HepG2 (cell line): ENCODE data around the gene POLR1C. TPM values are rescaled to one million over a fixed set of nuclear protein-coding genes. Genes with fewer than 3 reads are reported as not detected.
A peak's percentile ranks its signal among the peaks of the same experiment; 100 is the strongest.

Experiments used
- FOSL2 ChIP-seq: sonication (generic); formaldehyde crosslinking; IDR thresholded peaks from 2 replicates; pipeline ENCODE4 v1.4.0; 2020; ENCODE audit warnings: missing genetic modification reagents
- IKZF4 ChIP-seq: sonication (generic); formaldehyde crosslinking; IDR thresholded peaks from 2 replicates; pipeline ENCODE4 v1.5.1; 2020; ENCODE audit warnings: borderline replicate concordance, mild to moderate bottlenecking, low read depth, missing genetic modification reagents; ENCODE audit errors: not compliant biosample characterization
- JDP2 ChIP-seq: sonication (generic); formaldehyde crosslinking; IDR thresholded peaks from 2 replicates; pipeline ENCODE4 v1.8.1; 2022; ENCODE audit warnings: missing genetic modification reagents, borderline replicate concordance
- KLF9 ChIP-seq: IDR thresholded peaks from 2 replicates; pipeline ENCODE4 v1.6.1; 2016; ENCODE audit warnings: low read depth
- POGZ ChIP-seq: sonication (generic); formaldehyde crosslinking; IDR thresholded peaks from 2 replicates; pipeline ENCODE4 v1.4.0; 2020; ENCODE audit warnings: mild to moderate bottlenecking, missing genetic modification reagents
- REL ChIP-seq: sonication (generic); formaldehyde crosslinking; conservative IDR thresholded peaks from 2 replicates; pipeline ENCODE4 v1.8.0; 2022; ENCODE audit warnings: mild to moderate bottlenecking, missing genetic modification reagents, moderate library complexity
- SP140L ChIP-seq: sonication (generic); formaldehyde crosslinking; IDR thresholded peaks from 2 replicates; pipeline ENCODE4 v1.4.0; 2020; ENCODE audit warnings: missing genetic modification reagents, borderline replicate concordance
- TOE1 ChIP-seq: sonication (generic); formaldehyde crosslinking; IDR thresholded peaks from 2 replicates; pipeline ENCODE4 v1.4.0; 2020; ENCODE audit warnings: mild to moderate bottlenecking, missing genetic modification reagents
- XRCC5 ChIP-seq: fragments of 200-400 bp; formaldehyde crosslinking; optimal IDR thresholded peaks from 2 replicates; pipeline ENCODE3; 2017; ENCODE audit warnings: mild to moderate bottlenecking, low read length
- YEATS4 ChIP-seq: sonication (generic); formaldehyde crosslinking; IDR thresholded peaks from 2 replicates; pipeline ENCODE4 v1.4.0; 2020; ENCODE audit warnings: missing genetic modification reagents, borderline replicate concordance
- ZNF124 ChIP-seq: sonication (generic); formaldehyde crosslinking; IDR thresholded peaks from 2 replicates; pipeline ENCODE4 v1.4.0; 2020; ENCODE audit warnings: missing genetic modification reagents
- ZNF160 ChIP-seq: sonication (generic); formaldehyde crosslinking; IDR thresholded peaks from 2 replicates; pipeline ENCODE4 v1.8.0; 2022; ENCODE audit warnings: mild to moderate bottlenecking, inconsistent platforms, missing genetic modification reagents
- ZNF547 ChIP-seq: sonication (generic); formaldehyde crosslinking; IDR thresholded peaks from 2 replicates; pipeline ENCODE4 v1.5.1; 2020; ENCODE audit warnings: mild to moderate bottlenecking, missing genetic modification reagents
- ZNF678 ChIP-seq: sonication (generic); formaldehyde crosslinking; IDR thresholded peaks from 2 replicates; pipeline ENCODE4 v1.4.0; 2020; ENCODE audit warnings: mild to moderate bottlenecking, missing genetic modification reagents
- ZNF878 ChIP-seq: sonication (generic); formaldehyde crosslinking; IDR thresholded peaks from 2 replicates; pipeline ENCODE4 v1.8.1; 2023; ENCODE audit warnings: mild to moderate bottlenecking, missing genetic modification reagents, moderate library complexity
- ZSCAN31 ChIP-seq: sonication (generic); formaldehyde crosslinking; IDR thresholded peaks from 2 replicates; pipeline ENCODE4 v1.5.0; 2020; ENCODE audit warnings: low read depth, mild to moderate bottlenecking, missing genetic modification reagents
- polyA plus RNA-seq, 8 experiments: library from polyadenylated mRNA; depleted of rRNA in 3 of 8; stranded (reverse) in 7 of 8; unstranded in 1 of 8; fragments of >200 nt; fragmentation: Illumina TruSeq in 4 of 8; extraction: Trizol in 4 of 8; gene quantifications; 2 replicates each; pipeline versions ENCODE4 v1.2.1 to v1.2.3, GENCODE V29; 2011 to 2016; ENCODE audit warnings: low read depth in 4 of 8, missing spikeins in 1 of 8, mixed read lengths in 1 of 8; ENCODE audit not compliant: insufficient read depth in 1 of 8
- total RNA-seq, 5 experiments: library from RNA; depleted of rRNA; stranded (reverse); fragments of >200 nt; fragmentation: Illumina TruSeq; extraction: Trizol; gene quantifications; 2 replicates each; pipeline ENCODE4 v1.2.3, GENCODE V29; 2016; ENCODE audit warnings: low read depth in 1 of 5
- TF ChIP-seq, protein P1 (sequence below): sonication (generic); formaldehyde crosslinking; IDR thresholded peaks from 2 replicates; pipeline ENCODE4 v1.8.0; 2022; ENCODE audit warnings: missing genetic modification reagents, mild to moderate bottlenecking, moderate library complexity, borderline replicate concordance
- TF ChIP-seq, protein P2 (sequence below): sonication (generic); formaldehyde crosslinking; IDR thresholded peaks from 2 replicates; pipeline ENCODE4 v1.9.0; 2021; ENCODE audit warnings: missing genetic modification reagents, borderline replicate concordance
- TF ChIP-seq, protein P3 (sequence below): sonication (generic); formaldehyde crosslinking; IDR thresholded peaks from 2 replicates; pipeline ENCODE4 v1.8.1; 2022; ENCODE audit warnings: mild to moderate bottlenecking, missing genetic modification reagents
- TF ChIP-seq, protein P4 (sequence below): IDR thresholded peaks from 2 replicates; pipeline ENCODE4 v1.6.1; 2016; ENCODE audit warnings: control low read depth

Gene POLR1C
- total and polyA plus RNA-seq, 2 of the 13 experiments (the other 11 are each of a cell fraction or from before 2014, with no cell fraction given), result 62.6 to 72.2 TPM

DNA sequence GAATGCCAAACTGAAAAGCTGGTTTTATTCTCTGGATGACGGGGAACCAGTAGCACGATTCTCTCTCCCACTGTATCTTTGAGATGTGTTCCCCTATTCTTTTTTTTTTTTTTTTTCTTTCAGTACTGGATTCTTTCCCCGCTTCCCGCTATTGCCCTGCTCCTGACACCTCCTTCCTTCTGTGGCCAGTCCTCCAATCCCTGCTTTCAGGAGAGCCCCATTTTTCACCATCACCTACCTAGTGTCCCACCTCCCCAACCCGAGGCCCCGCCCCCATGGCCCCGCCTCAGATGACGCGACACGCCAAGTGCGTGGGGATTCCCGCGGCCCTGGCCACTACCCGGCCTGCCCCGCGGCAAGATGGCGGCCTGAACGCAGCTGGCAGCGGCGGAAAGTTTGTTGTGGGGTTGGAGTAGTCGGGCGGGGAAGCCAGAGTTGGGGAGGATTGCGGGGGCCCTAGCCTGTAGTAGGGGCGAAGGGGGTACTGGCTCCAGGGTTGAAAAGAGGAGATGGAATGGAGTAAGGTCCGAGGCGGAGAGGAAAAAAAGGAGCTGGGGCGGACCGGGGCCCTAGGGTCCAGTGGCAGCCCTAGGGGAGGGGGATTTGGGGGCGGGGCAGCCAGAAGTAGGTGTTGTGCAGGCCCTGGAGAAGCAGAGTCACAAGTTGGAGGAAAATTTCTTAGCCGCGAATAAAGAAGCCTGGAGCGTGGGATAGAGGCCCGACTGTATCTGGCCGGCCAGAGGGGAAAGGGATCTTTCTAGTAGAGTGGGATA, 39.5 kb upstream of the POLR1C start, which contains the start of gene TJAP1 (continued):
- TF ChIP-seq, protein P1, sequence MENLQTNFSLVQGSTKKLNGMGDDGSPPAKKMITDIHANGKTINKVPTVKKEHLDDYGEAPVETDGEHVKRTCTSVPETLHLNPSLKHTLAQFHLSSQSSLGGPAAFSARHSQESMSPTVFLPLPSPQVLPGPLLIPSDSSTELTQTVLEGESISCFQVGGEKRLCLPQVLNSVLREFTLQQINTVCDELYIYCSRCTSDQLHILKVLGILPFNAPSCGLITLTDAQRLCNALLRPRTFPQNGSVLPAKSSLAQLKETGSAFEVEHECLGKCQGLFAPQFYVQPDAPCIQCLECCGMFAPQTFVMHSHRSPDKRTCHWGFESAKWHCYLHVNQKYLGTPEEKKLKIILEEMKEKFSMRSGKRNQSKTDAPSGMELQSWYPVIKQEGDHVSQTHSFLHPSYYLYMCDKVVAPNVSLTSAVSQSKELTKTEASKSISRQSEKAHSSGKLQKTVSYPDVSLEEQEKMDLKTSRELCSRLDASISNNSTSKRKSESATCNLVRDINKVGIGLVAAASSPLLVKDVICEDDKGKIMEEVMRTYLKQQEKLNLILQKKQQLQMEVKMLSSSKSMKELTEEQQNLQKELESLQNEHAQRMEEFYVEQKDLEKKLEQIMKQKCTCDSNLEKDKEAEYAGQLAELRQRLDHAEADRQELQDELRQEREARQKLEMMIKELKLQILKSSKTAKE (CRISPR knock-in tag), result peak; percentile 25; the same call in 1 of the 2 replicates
- TF ChIP-seq ZNF678 (CRISPR knock-in tag) (0 out of 2 replicates have a peak, but pooled peaks have one; percentile 45), POGZ (CRISPR knock-in tag) (peak; percentile 78), FOSL2 (CRISPR knock-in tag) (peak; percentile 58), YEATS4 (no peak), XRCC5 (no peak), ZSCAN31 (CRISPR knock-in tag) (no peak), ZNF160 (CRISPR knock-in tag) (0 out of 2 replicates have a peak, but pooled peaks have one; percentile 60), TOE1 (CRISPR knock-in tag) (no peak), JDP2 (CRISPR knock-in tag) (no peak), IKZF4 (no peak), KLF9 (CRISPR knock-in tag) (no peak), ZNF124 (CRISPR knock-in tag) (no peak), ZNF547 (CRISPR knock-in tag) (no peak), REL (peak; percentile 85; the same call in 1 of the 2 replicates), ZNF878 (CRISPR knock-in tag) (peak; percentile 50; the same call in 1 of the 2 replicates), SP140L (CRISPR knock-in tag) (no peak)
- TF ChIP-seq, protein P2, sequence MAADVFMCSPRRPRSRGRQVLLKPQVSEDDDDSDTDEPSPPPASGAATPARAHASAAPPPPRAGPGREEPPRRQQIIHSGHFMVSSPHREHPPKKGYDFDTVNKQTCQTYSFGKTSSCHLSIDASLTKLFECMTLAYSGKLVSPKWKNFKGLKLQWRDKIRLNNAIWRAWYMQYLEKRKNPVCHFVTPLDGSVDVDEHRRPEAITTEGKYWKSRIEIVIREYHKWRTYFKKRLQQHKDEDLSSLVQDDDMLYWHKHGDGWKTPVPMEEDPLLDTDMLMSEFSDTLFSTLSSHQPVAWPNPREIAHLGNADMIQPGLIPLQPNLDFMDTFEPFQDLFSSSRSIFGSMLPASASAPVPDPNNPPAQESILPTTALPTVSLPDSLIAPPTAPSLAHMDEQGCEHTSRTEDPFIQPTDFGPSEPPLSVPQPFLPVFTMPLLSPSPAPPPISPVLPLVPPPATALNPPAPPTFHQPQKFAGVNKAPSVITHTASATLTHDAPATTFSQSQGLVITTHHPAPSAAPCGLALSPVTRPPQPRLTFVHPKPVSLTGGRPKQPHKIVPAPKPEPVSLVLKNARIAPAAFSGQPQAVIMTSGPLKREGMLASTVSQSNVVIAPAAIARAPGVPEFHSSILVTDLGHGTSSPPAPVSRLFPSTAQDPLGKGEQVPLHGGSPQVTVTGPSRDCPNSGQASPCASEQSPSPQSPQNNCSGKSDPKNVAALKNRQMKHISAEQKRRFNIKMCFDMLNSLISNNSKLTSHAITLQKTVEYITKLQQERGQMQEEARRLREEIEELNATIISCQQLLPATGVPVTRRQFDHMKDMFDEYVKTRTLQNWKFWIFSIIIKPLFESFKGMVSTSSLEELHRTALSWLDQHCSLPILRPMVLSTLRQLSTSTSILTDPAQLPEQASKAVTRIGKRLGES (CRISPR knock-in tag), result no peak
- TF ChIP-seq, protein P3, sequence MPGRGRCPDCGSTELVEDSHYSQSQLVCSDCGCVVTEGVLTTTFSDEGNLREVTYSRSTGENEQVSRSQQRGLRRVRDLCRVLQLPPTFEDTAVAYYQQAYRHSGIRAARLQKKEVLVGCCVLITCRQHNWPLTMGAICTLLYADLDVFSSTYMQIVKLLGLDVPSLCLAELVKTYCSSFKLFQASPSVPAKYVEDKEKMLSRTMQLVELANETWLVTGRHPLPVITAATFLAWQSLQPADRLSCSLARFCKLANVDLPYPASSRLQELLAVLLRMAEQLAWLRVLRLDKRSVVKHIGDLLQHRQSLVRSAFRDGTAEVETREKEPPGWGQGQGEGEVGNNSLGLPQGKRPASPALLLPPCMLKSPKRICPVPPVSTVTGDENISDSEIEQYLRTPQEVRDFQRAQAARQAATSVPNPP (CRISPR knock-in tag), result no peak
- TF ChIP-seq, protein P4, sequence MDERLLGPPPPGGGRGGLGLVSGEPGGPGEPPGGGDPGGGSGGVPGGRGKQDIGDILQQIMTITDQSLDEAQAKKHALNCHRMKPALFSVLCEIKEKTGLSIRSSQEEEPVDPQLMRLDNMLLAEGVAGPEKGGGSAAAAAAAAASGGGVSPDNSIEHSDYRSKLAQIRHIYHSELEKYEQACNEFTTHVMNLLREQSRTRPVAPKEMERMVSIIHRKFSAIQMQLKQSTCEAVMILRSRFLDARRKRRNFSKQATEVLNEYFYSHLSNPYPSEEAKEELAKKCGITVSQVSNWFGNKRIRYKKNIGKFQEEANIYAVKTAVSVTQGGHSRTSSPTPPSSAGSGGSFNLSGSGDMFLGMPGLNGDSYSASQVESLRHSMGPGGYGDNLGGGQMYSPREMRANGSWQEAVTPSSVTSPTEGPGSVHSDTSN (CRISPR knock-in tag), result no peak
